Measurements from ENCODE around the gene P3R3URF. TPM values are rescaled to one million over a fixed set of nuclear protein-coding genes. Genes with fewer than 3 reads are reported as not detected.

P3R3URF gene
- total RNA-seq, 1 experiment from 2014 or later, result not detected

- TF ChIP-seq YY1 (IDR thresholded peaks at IDR 0.05; ENCODE audit: extremely low read depth, insufficient replicate concordance, low read depth, low read length), result no peak
- TF ChIP-seq POLR2A (IDR thresholded peaks at IDR 0.05; ENCODE audit: borderline replicate concordance, extremely low read depth, insufficient read depth, insufficient read length), result no peak
- TF ChIP-seq SIN3A (IDR thresholded peaks at IDR 0.05; ENCODE audit: low read depth), result no peak
- no peak for TF ChIP-seq EZH2 (IDR thresholded peaks at IDR 0.05)
- TF ChIP-seq MAX (IDR thresholded peaks at IDR 0.05), result no peak
- TF ChIP-seq ATF3 (IDR thresholded peaks at IDR 0.05), result no peak
- no peak for TF ChIP-seq POLR2AphosphoS5 (IDR thresholded peaks at IDR 0.05; ENCODE audit: low read depth, low read length)
- no peak for TF ChIP-seq JUND (IDR thresholded peaks at IDR 0.05)
- no peak for TF ChIP-seq SP1 (IDR thresholded peaks at IDR 0.05; ENCODE audit: low read depth)
- DNase-seq (ENCODE audit: low read depth, low spot score), result no peak
- no peaks in the 10 kb centered on the region for H3K9me3 ChIP-seq (ENCODE audit: control insufficient read depth in 1 of 2, insufficient read depth in 1 of 2, low read depth in 1 of 2, low read length in 2 of 2)
- H3K27me3 ChIP-seq (ENCODE audit: insufficient read depth, low read length), result no peaks in the 10 kb centered on the region
- peak overlapping the region; percentile 17; the same call in 1 of the 2 replicates for H3K27ac ChIP-seq (ENCODE audit: low read depth, low read length)
- peak overlapping the region; percentile 37 to 46 for H3K4me3 ChIP-seq (replicated peaks in 1 of 2; ENCODE audit: low read depth in 1 of 2, low read length in 2 of 2)
- no peaks in the 10 kb centered on the region for H3K79me2 ChIP-seq (ENCODE audit: insufficient read depth, low read length)
- BruUV-seq (replicated peaks), result no TSS peak
- peak overlapping the region; percentile 76 for H3K4me2 ChIP-seq (ENCODE audit: low read length)
- ChIA-PET CTCF (no interaction called here), POLR2A (no interaction called here), RAD21 (ENCODE audit: low non-redundant PET in 1 of 2, low total read pairs in 2 of 2, uncharacterized antibody in 2 of 2, unreplicated experiment in 2 of 2) (no interaction called here)
- H4K20me1 ChIP-seq (ENCODE audit: insufficient read depth), result no peaks in the 10 kb centered on the region
- intact Hi-C loops (cut with micrococcal nuclease), result no loop called here
- H3K9ac ChIP-seq (ENCODE audit: low read length), result no peak overlapping the region
- H2AFZ ChIP-seq (ENCODE audit: low read depth, low read length, poor library complexity, severe bottlenecking), result no peak overlapping the region
- H3K4me1 ChIP-seq (ENCODE audit: control insufficient read depth in 1 of 2, insufficient read depth in 2 of 2, low read length in 2 of 2), result peaks cover 18 to 19% of the 10 kb centered on the region in 2 experiments
- no peaks in the 10 kb centered on the region for H3K36me3 ChIP-seq (ENCODE audit: control insufficient read depth in 1 of 2, insufficient read depth in 2 of 2, low read length in 2 of 2)
- H3K9me2 ChIP-seq (ENCODE audit: insufficient read depth), result no peaks in the 10 kb centered on the region
- peak; percentile 75 for ATAC-seq
Observed at GRCh38 chr1:46133181-46133658, 43.1 kb downstream of the P3R3URF start.

GRCh38 chr1:46132529-46133180 is 43.6 kb downstream of the P3R3URF start, which contains the start of gene PIK3R3:
Gene PIK3R3 (minus strand): TSS chr1:46132629. CDS start chr1:46131952, 677 bp downstream.
- no peaks in the 10 kb centered on the region for H3K79me2 ChIP-seq (ENCODE audit: insufficient read depth, low read length)
- BruUV-seq (replicated peaks), result no TSS peak
- DNase-seq (ENCODE audit: low read depth, low spot score), result peak; percentile 96
- ChIA-PET POLR2A (no interaction called here), CTCF (no interaction called here), RAD21 (ENCODE audit: low non-redundant PET in 1 of 2, low total read pairs in 2 of 2, uncharacterized antibody in 2 of 2, unreplicated experiment in 2 of 2) (no interaction called here)
- ATAC-seq, result peak; percentile 97
- H3K9me2 ChIP-seq (ENCODE audit: insufficient read depth), result no peaks in the 10 kb centered on the region
- peak within 1 kb of the TSS; percentile 76 for H3K4me2 ChIP-seq (ENCODE audit: low read length)
- intact Hi-C loops (cut with micrococcal nuclease), result no loop called here
- H3K9ac ChIP-seq (ENCODE audit: low read length), result 0 out of 2 replicates have a peak within 1 kb of the TSS, but pooled peaks have one; percentile 19
- H3K36me3 ChIP-seq (ENCODE audit: control insufficient read depth in 1 of 2, insufficient read depth in 2 of 2, low read length in 2 of 2), result no peaks in the 10 kb centered on the region
- no peaks in the 10 kb centered on the region for H4K20me1 ChIP-seq (ENCODE audit: insufficient read depth)
- H3K4me1 ChIP-seq (ENCODE audit: control insufficient read depth in 1 of 2, insufficient read depth in 2 of 2, low read length in 2 of 2), result peaks cover 18 to 19% of the 10 kb centered on the region in 2 experiments
- no peaks in the 10 kb centered on the region for H3K9me3 ChIP-seq (ENCODE audit: control insufficient read depth in 1 of 2, insufficient read depth in 1 of 2, low read depth in 1 of 2, low read length in 2 of 2)
- peak within 1 kb of the TSS; percentile 37 to 46 for H3K4me3 ChIP-seq (replicated peaks in 1 of 2; ENCODE audit: low read depth in 1 of 2, low read length in 2 of 2)
- no peaks in the 10 kb centered on the region for H3K27me3 ChIP-seq (ENCODE audit: insufficient read depth, low read length)
- H2AFZ ChIP-seq (ENCODE audit: low read depth, low read length, poor library complexity, severe bottlenecking), result peak within 1 kb of the TSS; percentile 91
- peak within 1 kb of the TSS; percentile 57; the same call in 1 of the 2 replicates for H3K27ac ChIP-seq (ENCODE audit: low read depth, low read length)
- peak; percentile 83 for TF ChIP-seq JUND (IDR thresholded peaks at IDR 0.05)
- peak; percentile 59 for TF ChIP-seq TCF7L2 (IDR thresholded peaks at IDR 0.05; ENCODE audit: borderline replicate concordance, extremely low read depth, insufficient read depth, insufficient read length)
- TF ChIP-seq SP1 (IDR thresholded peaks at IDR 0.05; ENCODE audit: low read depth), result peak; percentile 93
- TF ChIP-seq MAX (IDR thresholded peaks at IDR 0.05), result peak; percentile 100
- TF ChIP-seq CBX3 (IDR thresholded peaks at IDR 0.05; ENCODE audit: low read depth), result peak; percentile 100
- no peak for TF ChIP-seq ELF1 (IDR thresholded peaks at IDR 0.05; ENCODE audit: borderline replicate concordance, low read depth)
- no peak for TF ChIP-seq ZNF274 (IDR thresholded peaks at IDR 0.05; ENCODE audit: low read depth, low read length)
- peak; percentile 70 for TF ChIP-seq POLR2AphosphoS5 (IDR thresholded peaks at IDR 0.05; ENCODE audit: low read depth, low read length)
